HG02885 (cell line): ENCODE results near the gene TPP2.

Source experiments
- ATAC-seq: cut with Tn5 transposase; IDR thresholded peaks from one replicate; pipeline ENCODE4 v1.9.1; 2021; ENCODE audit warnings: mild to moderate bottlenecking; ENCODE audit not compliant: unreplicated experiment, poor library complexity

Gene TPP2

GRCh38 chr13:102591988-102592781 is 4.6 kb upstream of the TPP2 start:
- peak; percentile 46 for ATAC-seq

- no peak for ATAC-seq
Observed at GRCh38 chr13:102593466-102593865, 3.3 kb upstream of the TPP2 start.

GRCh38 chr13:102597029-102597961 is 509 bp downstream of the TPP2 start:
- peak; percentile 25 for ATAC-seq

GRCh38 chr13:102598061-102598460 is 1.3 kb downstream of the TPP2 start:
- no peak for ATAC-seq

- ATAC-seq: no peak
Observed at GRCh38 chr13:102599426-102600012, 2.7 kb downstream of the TPP2 start.

GRCh38 chr13:102606537-102607309 is 9.9 kb downstream of the TPP2 start:
- ATAC-seq: no peak

- no peak for ATAC-seq
Observed at GRCh38 chr13:102608974-102609373, 12.2 kb downstream of the TPP2 start.

GRCh38 chr13:102609696-102610095 is 12.9 kb downstream of the TPP2 start:
- ATAC-seq: no peak

- ATAC-seq: no peak
Observed at GRCh38 chr13:102610296-102610895, 13.6 kb downstream of the TPP2 start.

GRCh38 chr13:102617697-102618350 is 21.0 kb downstream of the TPP2 start:
- ATAC-seq: no peak

- no peak for ATAC-seq
Observed at GRCh38 chr13:102620516-102620915, 23.7 kb downstream of the TPP2 start.

- ATAC-seq: no peak
Observed at GRCh38 chr13:102626928-102627327, 30.1 kb downstream of the TPP2 start.

GRCh38 chr13:102628559-102628958 is 31.8 kb downstream of the TPP2 start:
- no peak for ATAC-seq

GRCh38 chr13:102631198-102631597 is 34.4 kb downstream of the TPP2 start:
- ATAC-seq: no peak

GRCh38 chr13:102638741-102639140 is 42.0 kb downstream of the TPP2 start:
- no peak for ATAC-seq

GRCh38 chr13:102642029-102642428 is 45.2 kb downstream of the TPP2 start:
- ATAC-seq: no peak

- no peak for ATAC-seq
Observed at GRCh38 chr13:102642475-102642874, 45.7 kb downstream of the TPP2 start.

GRCh38 chr13:102643656-102644055 is 46.9 kb downstream of the TPP2 start:
- no peak for ATAC-seq

GRCh38 chr13:102645701-102646100 is 48.9 kb downstream of the TPP2 start:
- ATAC-seq: no peak
